MCF 10A (cell line): ENCODE measurements around the gene IQCK. TPM values are rescaled to one million over a fixed set of nuclear protein-coding genes. Genes with fewer than 3 reads are reported as not detected.

ENCODE experiments used
- BruUV-seq: library from RNA; stranded (reverse); fragments of 400-500 nt; replicated peaks from 2 replicates; lab custom pipeline; 2021; lab: Mats Ljungman, UMichigan
- CTCF ChIA-PET: fragments of 300-600 bp; sonication (Branson Sonifier 250); formaldehyde crosslinking; extraction: SDS; loops from one replicate; lab custom pipeline; 2021; ENCODE audit warnings: antibody characterized with exemption, inconsistent platforms; lab: Yijun Ruan, JAX
- POLR2A ChIA-PET: fragments of 300-600, 350-650 bp; sonication (Branson Sonifier 250); formaldehyde crosslinking; extraction: SDS; loops from one replicate; lab custom pipeline; 2020; ENCODE audit warnings: antibody characterized with exemption, inconsistent platforms; lab: Yijun Ruan, JAX
- DNase-seq: peaks from one replicate; pipeline ENCODE4 v3.0.0-alpha.2; 2018; ENCODE audit not compliant: unreplicated experiment
- H3K27ac Mint-ChIP-seq: one replicate; pipeline ENCODE4 v1.8.0; 2022; ENCODE audit warnings: mild to moderate bottlenecking, low read depth, mixed read lengths; ENCODE audit not compliant: unreplicated experiment
- H3K27me3 Mint-ChIP-seq: one replicate; pipeline ENCODE4 v1.8.0; 2022; ENCODE audit warnings: mixed read lengths; ENCODE audit not compliant: insufficient read depth, unreplicated experiment
- H3K36me3 Mint-ChIP-seq: one replicate; pipeline ENCODE4 v1.8.0; 2022; ENCODE audit warnings: mild to moderate bottlenecking, moderate library complexity, mixed read lengths; ENCODE audit not compliant: insufficient read depth, unreplicated experiment
- H3K4me1 Mint-ChIP-seq: one replicate; pipeline ENCODE4 v1.8.0; 2022; ENCODE audit warnings: mixed read lengths; ENCODE audit not compliant: insufficient read depth, unreplicated experiment
- H3K4me3 Mint-ChIP-seq: one replicate; pipeline ENCODE4 v1.8.0; 2022; ENCODE audit warnings: mild to moderate bottlenecking, moderate library complexity, mixed read lengths; ENCODE audit not compliant: unreplicated experiment
- H3K9me3 Mint-ChIP-seq: one replicate; pipeline ENCODE4 v1.8.0; 2022; ENCODE audit warnings: mixed read lengths; ENCODE audit not compliant: unreplicated experiment
- intact Hi-C: fragments of 100-400 bp; cut with micrococcal nuclease; formaldehyde crosslinking; loops from 2 replicates; pipeline ENCODE4 v1.14.1; 2022
- total RNA-seq: library from RNA; stranded (reverse); gene quantifications from 2 replicates; pipeline ENCODE4 v1.2.3, GENCODE V29; 2022
- TF ChIP-seq, protein P1 (sequence below): fragments of 200-600 bp; IDR thresholded peaks from one replicate; pipeline ENCODE4 v1.8.0; 2022; ENCODE audit warnings: antibody characterized with exemption, mild to moderate bottlenecking; ENCODE audit not compliant: unreplicated experiment

IQCK gene
- total RNA-seq, 1 experiment from 2014 or later, result 5.9 TPM

DNA sequence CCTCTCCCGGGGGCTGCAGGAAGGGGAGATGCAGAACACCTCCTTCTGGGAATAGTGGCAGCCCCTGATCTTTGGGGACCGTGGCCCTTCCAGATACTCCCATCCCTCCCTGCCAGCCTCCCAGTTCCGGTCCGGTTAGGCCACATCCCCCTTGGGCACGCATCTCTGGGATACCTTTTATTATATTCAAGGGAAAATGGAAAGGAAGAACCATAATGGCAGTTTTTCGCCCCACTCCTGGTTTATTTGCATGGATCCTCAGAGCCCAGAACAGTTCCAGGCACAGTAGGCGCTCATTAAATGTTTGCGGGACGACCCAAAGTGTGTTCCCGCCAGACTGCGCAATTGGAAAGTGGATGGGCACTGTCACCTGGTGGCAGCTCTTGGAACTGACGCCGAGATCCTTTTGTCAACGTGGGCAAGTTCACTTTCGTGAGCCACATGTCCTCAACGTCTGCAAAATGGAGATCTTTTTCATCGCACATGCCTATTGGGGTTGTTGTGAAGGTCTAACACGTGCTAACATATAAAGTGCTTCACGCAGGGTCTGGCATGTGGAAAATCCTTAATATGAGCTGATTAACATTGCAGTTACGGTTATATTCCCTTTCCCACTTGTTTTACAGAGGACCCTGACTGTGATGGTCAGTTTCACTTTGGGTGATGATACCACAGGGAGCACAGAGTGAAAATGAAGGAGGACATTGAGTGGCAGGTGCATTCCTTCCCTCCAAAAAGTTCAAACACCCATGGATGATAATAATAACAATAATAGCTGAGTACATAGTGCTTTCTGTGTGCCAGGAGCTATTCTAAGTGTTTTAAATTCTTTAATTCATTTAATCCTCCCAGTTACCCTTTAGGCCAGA is 168.2 kb downstream of the IQCK start:
- ChIA-PET CTCF (interaction anchor here (0.6 to 6.6 kb wide), 60 partner anchors 10 to 939 kb away, joined by 3 to 184 read pairs (median 4); partner anchors contain the start of gene VPS35L), POLR2A (interaction anchor here (0.6 to 1.4 kb wide), 5 partner anchors 10 to 944 kb away, joined by 3 read pairs; no protein-coding TSS in a partner anchor)
- Mint-ChIP-seq H3K27ac (no peak overlapping the region), H3K4me3 (peak overlapping the region; percentile 60), H3K36me3 (no peaks in the 10 kb centered on the region), H3K4me1 (peaks cover 4% of the 10 kb centered on the region), H3K9me3 (no peaks in the 10 kb centered on the region), H3K27me3 (peaks cover 12% of the 10 kb centered on the region)
- TF ChIP-seq, protein P1, sequence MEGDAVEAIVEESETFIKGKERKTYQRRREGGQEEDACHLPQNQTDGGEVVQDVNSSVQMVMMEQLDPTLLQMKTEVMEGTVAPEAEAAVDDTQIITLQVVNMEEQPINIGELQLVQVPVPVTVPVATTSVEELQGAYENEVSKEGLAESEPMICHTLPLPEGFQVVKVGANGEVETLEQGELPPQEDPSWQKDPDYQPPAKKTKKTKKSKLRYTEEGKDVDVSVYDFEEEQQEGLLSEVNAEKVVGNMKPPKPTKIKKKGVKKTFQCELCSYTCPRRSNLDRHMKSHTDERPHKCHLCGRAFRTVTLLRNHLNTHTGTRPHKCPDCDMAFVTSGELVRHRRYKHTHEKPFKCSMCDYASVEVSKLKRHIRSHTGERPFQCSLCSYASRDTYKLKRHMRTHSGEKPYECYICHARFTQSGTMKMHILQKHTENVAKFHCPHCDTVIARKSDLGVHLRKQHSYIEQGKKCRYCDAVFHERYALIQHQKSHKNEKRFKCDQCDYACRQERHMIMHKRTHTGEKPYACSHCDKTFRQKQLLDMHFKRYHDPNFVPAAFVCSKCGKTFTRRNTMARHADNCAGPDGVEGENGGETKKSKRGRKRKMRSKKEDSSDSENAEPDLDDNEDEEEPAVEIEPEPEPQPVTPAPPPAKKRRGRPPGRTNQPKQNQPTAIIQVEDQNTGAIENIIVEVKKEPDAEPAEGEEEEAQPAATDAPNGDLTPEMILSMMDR, result peak; percentile 98
- intact Hi-C loops, result loop anchor here (1.0 to 5.0 kb wide), 6 partner anchors 169 to 498 kb away; partner anchors contain the start of genes IQCK and KNOP1
- peak; percentile 76 for DNase-seq
- BruUV-seq, result no TSS peak

DNA sequence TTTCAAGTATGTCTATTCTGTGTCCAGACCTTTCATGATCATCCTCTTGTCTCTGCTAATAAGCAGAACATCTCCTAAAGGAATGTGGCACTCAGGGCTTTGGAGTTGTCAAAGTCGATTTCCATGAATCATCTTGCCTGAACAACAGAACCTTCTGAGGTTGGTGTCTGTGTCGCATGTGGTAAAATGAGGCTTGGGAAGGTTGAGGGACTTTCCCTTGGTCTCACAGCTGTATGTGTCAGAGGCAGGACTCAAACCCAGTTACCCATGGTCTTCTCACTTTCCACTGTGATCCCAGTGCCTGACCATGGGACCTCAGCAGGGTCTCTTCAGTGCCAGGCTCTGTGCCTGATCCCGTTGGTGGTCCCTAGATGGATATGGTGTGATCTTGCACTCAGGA is 170.8 kb downstream of the IQCK start:
- ChIA-PET CTCF (interaction anchor here (0.6 to 6.6 kb wide), 14 partner anchors 10 to 560 kb away, joined by 3 to 184 read pairs (median 4); no protein-coding TSS in a partner anchor), POLR2A (no interaction called here)
- Mint-ChIP-seq H3K27me3 (no peaks in the 10 kb centered on the region), H3K4me1 (peaks cover 4% of the 10 kb centered on the region), H3K9me3 (no peaks in the 10 kb centered on the region), H3K36me3 (no peaks in the 10 kb centered on the region), H3K4me3 (no peak overlapping the region), H3K27ac (no peak overlapping the region)
- intact Hi-C loops, result loop anchor here (5.0 kb wide), 2 partner anchors 172 to 307 kb away; partner anchors contain the start of genes IQCK and KNOP1
- no TSS peak for BruUV-seq
- DNase-seq, result no peak
- TF ChIP-seq, protein P1, result no peak

DNA sequence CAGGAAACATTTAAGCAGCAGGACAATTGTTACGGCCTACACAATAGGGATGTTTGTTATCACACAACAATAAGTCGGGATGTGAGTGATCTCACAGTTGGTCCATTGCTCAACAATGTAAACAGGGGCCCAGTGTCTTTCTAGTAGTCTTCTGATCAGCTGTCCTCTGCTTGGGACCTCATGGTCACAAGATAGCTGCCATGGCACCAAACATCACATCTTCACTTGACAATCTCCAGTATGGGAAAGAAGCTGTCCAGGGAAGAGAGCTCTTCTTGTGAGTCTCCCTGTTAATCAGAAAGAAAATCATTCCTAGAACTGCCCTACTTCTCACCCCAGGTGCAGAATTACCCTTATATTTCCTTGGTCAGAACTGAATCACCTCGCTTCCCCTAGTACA is 172.8 kb downstream of the IQCK start:
- POLR2A ChIA-PET, result interaction anchor here (0.7 kb wide), 1 partner anchor 430 kb away, joined by 4 read pairs; no protein-coding TSS in a partner anchor
- Mint-ChIP-seq H3K27ac (no peak overlapping the region), H3K36me3 (no peaks in the 10 kb centered on the region), H3K4me1 (peaks cover 4% of the 10 kb centered on the region), H3K27me3 (no peaks in the 10 kb centered on the region), H3K4me3 (no peak overlapping the region), H3K9me3 (no peaks in the 10 kb centered on the region)
- no TSS peak for BruUV-seq
- CTCF ChIA-PET, result interaction anchor here (0.6 to 4.0 kb wide), 7 partner anchors 8 to 410 kb away, joined by 3 to 33 read pairs (median 6); no protein-coding TSS in a partner anchor
- TF ChIP-seq, protein P1, result no peak
- intact Hi-C loops, result no loop called here
- DNase-seq, result no peak

- CTCF ChIA-PET, result interaction anchor here (1.0 to 4.0 kb wide), 4 partner anchors 14 to 491 kb away, joined by 6 to 33 read pairs (median 10); no protein-coding TSS in a partner anchor
- Mint-ChIP-seq H3K27ac (no peak overlapping the region), H3K27me3 (no peaks in the 10 kb centered on the region), H3K36me3 (peaks cover 3% of the 10 kb centered on the region), H3K9me3 (no peaks in the 10 kb centered on the region), H3K4me3 (no peak overlapping the region), H3K4me1 (no peaks in the 10 kb centered on the region)
- BruUV-seq, result no TSS peak
- no peak for DNase-seq
- TF ChIP-seq, protein P1, result no peak
- POLR2A ChIA-PET, result no interaction called here
- intact Hi-C loops, result no loop called here
These were observed 174.8 kb downstream of the IQCK start for GRCh38 chr16:19892902-19893301.
